Esophagus muscularis mucosa (tissue), 4 donors: Measurements from ENCODE around the gene SLC17A8. TPM values are rescaled to one million over a fixed set of nuclear protein-coding genes. Genes with fewer than 3 reads are reported as not detected.

Experiments used
- DNase-seq: peaks from one replicate; pipeline ENCODE4 v3.0.0-alpha.2; 2017; ENCODE audit errors: extremely low spot score
- H3K27ac ChIP-seq, 4 donors: fragments of 200-600 bp; sonication (generic); replicated peaks in 1 of 4; 1 replicate in 3 of 4; 2 replicates in 1 of 4; pipeline ENCODE4 v1.5.1; 2016 to 2019; ENCODE audit warnings: mild to moderate bottlenecking in 1 of 4
- H3K27me3 ChIP-seq, 4 donors: fragments of 200-600 bp; sonication (generic); one replicate each; pipeline versions ENCODE4 v1.5.1 to v1.6.0; 2016 to 2019
- H3K36me3 ChIP-seq, 4 donors: fragments of 200-600 bp; sonication (generic); one replicate each; pipeline ENCODE4 v1.5.1; 2016 to 2019
- H3K4me1 ChIP-seq, 4 donors: fragments of 200-600 bp; sonication (generic); one replicate each; pipeline ENCODE4 v1.5.1; 2016 to 2019
- H3K4me3 ChIP-seq, 4 donors: fragments of 200-600 bp; sonication (generic); 1 replicate in 2 of 4; 2 replicates in 2 of 4; pipeline ENCODE4 v1.5.1; 2016 to 2019; ENCODE audit warnings: mild to moderate bottlenecking in 4 of 4, moderate library complexity in 1 of 4
- H3K9me3 ChIP-seq, 4 donors: fragments of 200-600 bp; sonication (generic); 1 replicate in 3 of 4; 2 replicates in 1 of 4; pipeline ENCODE4 v1.5.1; 2016 to 2019
- CTCF ChIP-seq, 3 experiments: fragments of 200-600 bp in 2 of 3; fragments of 450-650 bp in 1 of 3; sonication (generic) in 2 of 3; IDR thresholded peaks; one replicate each; pipeline ENCODE4 v1.5.1; 2017 to 2019; ENCODE audit warnings: antibody characterized with exemption in 3 of 3, mild to moderate bottlenecking in 2 of 3, moderate library complexity in 1 of 3
- EP300 ChIP-seq: sonication (generic); formaldehyde crosslinking; IDR thresholded peaks from one replicate; pipeline ENCODE4 v1.6.1; 2017; ENCODE audit warnings: antibody characterized with exemption
- POLR2A ChIP-seq: fragments of 450-650 bp; IDR thresholded peaks from one replicate; pipeline ENCODE4 v1.6.1; 2017; ENCODE audit warnings: antibody characterized with exemption, moderate library complexity, mild to moderate bottlenecking, low read depth
- POLR2AphosphoS5 ChIP-seq, 2 donors: sonication (generic); formaldehyde crosslinking; IDR thresholded peaks; one replicate each; pipeline ENCODE4 v1.6.1; 2017; ENCODE audit warnings: antibody characterized with exemption in 2 of 2
- WGBS: methylation state at CpG from one replicate; pipeline ENCODE4 v1.1.5; 2018; 5-methylcytosine and 5-hydroxymethylcytosine counted together
- intact Hi-C: fragments of 100-400 bp; cut with DNase I; formaldehyde crosslinking; loops from one replicate; pipeline ENCODE4 v1.15.1; 2023
- total RNA-seq, 4 donors: library from RNA; depleted of rRNA; stranded (reverse); fragments of >200 nt; gene quantifications; one replicate each; pipeline versions ENCODE4 v1.1.0 to v1.2.1, GENCODE V29; 2016

The SLC17A8 gene
- total RNA-seq, 4 donors from 2014 or later: not detected

GRCh38 chr12:100384559-100384935, 27.7 kb downstream of the SLC17A8 start:
- Histone ChIP-seq H3K9me3 (no peaks in the 10 kb centered on the region), H3K4me3 (no peak overlapping the region), H3K4me1 (no peaks in the 10 kb centered on the region), H3K27ac (no peak overlapping the region), H3K27me3 (no peaks in the 10 kb centered on the region), H3K36me3 (no peaks in the 10 kb centered on the region)
- no peak for DNase-seq
- 73% methylated on average over 5 of the region's 5 CpGs for WGBS
- TF ChIP-seq POLR2A (no peak), EP300 (no peak), CTCF (IDR thresholded peaks at IDR 0.05) (no peak), POLR2AphosphoS5 (IDR thresholded peaks at IDR 0.05) (no peak)
- intact Hi-C loops: no loop called here

GRCh38 chr12:100388382-100388781, 31.5 kb downstream of the SLC17A8 start:
- Histone ChIP-seq H3K9me3 (no peaks in the 10 kb centered on the region), H3K4me3 (no peak overlapping the region), H3K27me3 (no peaks in the 10 kb centered on the region), H3K4me1 (no peaks in the 10 kb centered on the region), H3K36me3 (no peaks in the 10 kb centered on the region), H3K27ac (no peak overlapping the region)
- no peak for TF ChIP-seq CTCF (IDR thresholded peaks at IDR 0.05)
- TF ChIP-seq POLR2AphosphoS5 (IDR thresholded peaks at IDR 0.05): no peak
- TF ChIP-seq EP300: no peak
- no peak for TF ChIP-seq POLR2A
- intact Hi-C loops: no loop called here
- no peak for DNase-seq
- WGBS: 90% methylated on average over 5 of the region's 5 CpGs

- Histone ChIP-seq H3K4me1 (no peaks in the 10 kb centered on the region), H3K27me3 (no peaks in the 10 kb centered on the region), H3K36me3 (no peaks in the 10 kb centered on the region), H3K4me3 (no peak overlapping the region), H3K9me3 (no peaks in the 10 kb centered on the region), H3K27ac (no peak overlapping the region)
- WGBS: 65% methylated on average over 2 of the region's 2 CpGs
- TF ChIP-seq CTCF (IDR thresholded peaks at IDR 0.05): peak in 2 of 3 experiments; percentile 31 to 38
- TF ChIP-seq POLR2A: no peak
- no peak for TF ChIP-seq EP300
- DNase-seq: no peak
- intact Hi-C loops: no loop called here
Measured at GRCh38 chr12:100391856-100392255, 35.0 kb downstream of the SLC17A8 start.

- Histone ChIP-seq H3K9me3 (no peaks in the 10 kb centered on the region), H3K36me3 (no peaks in the 10 kb centered on the region), H3K4me3 (no peak overlapping the region), H3K27me3 (no peaks in the 10 kb centered on the region), H3K4me1 (no peaks in the 10 kb centered on the region), H3K27ac (no peak overlapping the region)
- intact Hi-C loops: no loop called here
- WGBS: 88% methylated on average over 6 of the region's 6 CpGs
- DNase-seq: no peak
- TF ChIP-seq POLR2A (no peak), CTCF (IDR thresholded peaks at IDR 0.05) (no peak), EP300 (no peak), POLR2AphosphoS5 (IDR thresholded peaks at IDR 0.05) (no peak)
Measured at GRCh38 chr12:100393200-100393599, 36.3 kb downstream of the SLC17A8 start.

- TF ChIP-seq POLR2AphosphoS5 (IDR thresholded peaks at IDR 0.05) (no peak), CTCF (IDR thresholded peaks at IDR 0.05) (no peak), POLR2A (no peak), EP300 (no peak)
- Histone ChIP-seq H3K36me3 (no peaks in the 10 kb centered on the region), H3K27ac (no peak overlapping the region), H3K4me3 (no peak overlapping the region), H3K27me3 (no peaks in the 10 kb centered on the region), H3K9me3 (no peaks in the 10 kb centered on the region), H3K4me1 (no peaks in the 10 kb centered on the region)
- DNase-seq: no peak
- intact Hi-C loops: no loop called here
- 96% methylated on average over 6 of the region's 6 CpGs for WGBS
Measured at GRCh38 chr12:100395811-100396210, 38.9 kb downstream of the SLC17A8 start.
